Endothelial cell of umbilical vein (primary cell): ENCODE data around the gene LRP1B. TPM values are rescaled to one million over a fixed set of nuclear protein-coding genes. Genes with fewer than 3 reads are reported as not detected.

Experiments used
- BruUV-seq: library from RNA; stranded (reverse); fragments of 400-500 nt; replicated peaks from 2 replicates; lab custom pipeline; 2021; lab: Mats Ljungman, UMichigan
- CTCF ChIA-PET: fragments of 300-600, 350-600 bp; sonication (Branson Sonifier 250); formaldehyde crosslinking; loops from one replicate; lab custom pipeline; 2021; ENCODE audit warnings: antibody characterized with exemption, inconsistent platforms; lab: Charles Lee
- POLR2A ChIA-PET: fragments of 300-600, 350-600 bp; sonication (Branson Sonifier 250); formaldehyde crosslinking; loops from one replicate; lab custom pipeline; 2021; ENCODE audit warnings: antibody characterized with exemption, inconsistent platforms; lab: Charles Lee
- DNase-seq: peaks from one replicate; pipeline ENCODE4 v3.0.0-alpha.2; 2011; ENCODE audit warnings: low read depth, low spot score
- FAIRE-seq: peaks from 2 replicates; lab custom pipeline; 2011; peaks lifted over from hg19 to GRCh38; lab: Jason Lieb, UNC
- H2AFZ ChIP-seq: 2 replicates; pipeline ENCODE4 v1.6.0; 2012; ENCODE audit warnings: low read depth, low read length, control low read depth, inconsistent platforms
- H3K27ac ChIP-seq: 2 replicates; pipeline ENCODE4 v1.5.1; 2011; ENCODE audit warnings: low read depth, mild to moderate bottlenecking, control low read depth, low read length, moderate library complexity; ENCODE audit not compliant: insufficient read depth
- H3K27me3 ChIP-seq, 2 experiments: 2 replicates each; pipeline versions ENCODE4 v1.6.0 to v1.6.1; 2011; ENCODE audit warnings: low read length in 2 of 2, mixed read lengths in 1 of 2; ENCODE audit not compliant: control insufficient read depth in 2 of 2, insufficient read depth in 2 of 2
- H3K36me3 ChIP-seq, 2 experiments: 2 replicates in 1 of 2; 3 replicates in 1 of 2; pipeline ENCODE4 v1.5.1; 2011; ENCODE audit warnings: low read length in 2 of 2, mild to moderate bottlenecking in 1 of 2, moderate library complexity in 1 of 2; ENCODE audit not compliant: control insufficient read depth in 2 of 2, insufficient read depth in 2 of 2; ENCODE audit errors: extremely low read depth in 1 of 2
- H3K4me1 ChIP-seq: 3 replicates; pipeline ENCODE4 v1.5.1; 2011; ENCODE audit warnings: mild to moderate bottlenecking, low read length; ENCODE audit not compliant: control insufficient read depth, insufficient read depth; ENCODE audit errors: extremely low read depth
- H3K4me2 ChIP-seq: 2 replicates; pipeline ENCODE4 v1.6.1; 2011; ENCODE audit warnings: low read length, control low read depth, mixed read lengths; ENCODE audit not compliant: insufficient read depth
- H3K4me3 ChIP-seq, 3 experiments: fragments of 200-600 bp in 1 of 3; sonication (generic), shearing (Covaris generic) in 1 of 3; replicated peaks in 1 of 3; 2 replicates each; pipeline ENCODE4 v1.5.1; 2011 to 2016; ENCODE audit warnings: control low read depth in 3 of 3, low read length in 3 of 3, mild to moderate bottlenecking in 2 of 3, inconsistent platforms in 1 of 3, low read depth in 1 of 3, moderate library complexity in 1 of 3; ENCODE audit not compliant: insufficient read depth in 1 of 3
- H3K79me2 ChIP-seq: 2 replicates; pipeline ENCODE4 v1.6.0; 2012; ENCODE audit warnings: low read length, inconsistent platforms; ENCODE audit not compliant: control insufficient read depth, insufficient read depth
- H3K9ac ChIP-seq: replicated peaks from 2 replicates; pipeline ENCODE3; 2011; ENCODE audit warnings: low read length, control low read depth; ENCODE audit not compliant: insufficient read depth; ENCODE audit errors: extremely low read depth
- H3K9me1 ChIP-seq: replicated peaks from 3 replicates; pipeline ENCODE4 v1.6.0; 2011; ENCODE audit warnings: mild to moderate bottlenecking, low read length; ENCODE audit not compliant: control insufficient read depth, insufficient read depth; ENCODE audit errors: extremely low read depth
- H3K9me3 ChIP-seq: replicated peaks from 2 replicates; pipeline ENCODE4 v1.5.1; 2012; ENCODE audit warnings: low read length, inconsistent platforms; ENCODE audit not compliant: control insufficient read depth, insufficient read depth
- H4K20me1 ChIP-seq: replicated peaks from 2 replicates; pipeline ENCODE3; 2011; ENCODE audit warnings: mild to moderate bottlenecking, low read length; ENCODE audit not compliant: control insufficient read depth, insufficient read depth; ENCODE audit errors: extremely low read depth
- CTCF ChIP-seq, 2 donors: IDR thresholded peaks; 1 replicate in 1 of 2; 2 replicates in 1 of 2; pipeline ENCODE4 v1.5.1; 2011; ENCODE audit warnings: low read length in 2 of 2, mild to moderate bottlenecking in 2 of 2, moderate library complexity in 2 of 2, control low read depth in 1 of 2, inconsistent platforms in 1 of 2, low read depth in 1 of 2; ENCODE audit not compliant: insufficient read depth in 1 of 2; ENCODE audit errors: extremely low read depth in 1 of 2
- EZH2 ChIP-seq: IDR thresholded peaks from 2 replicates; pipeline ENCODE4 v1.6.1; 2012; ENCODE audit warnings: borderline replicate concordance, low read depth, mild to moderate bottlenecking, moderate library complexity, low read length, inconsistent platforms; ENCODE audit not compliant: severe bottlenecking
- FOS ChIP-seq: IDR thresholded peaks from 2 replicates; pipeline ENCODE4 v1.6.1; 2011; ENCODE audit warnings: mild to moderate bottlenecking, low read length, moderate library complexity, borderline replicate concordance; ENCODE audit not compliant: insufficient read depth
- GATA2 ChIP-seq: IDR thresholded peaks from 2 replicates; pipeline ENCODE4 v1.7.0; 2011; ENCODE audit warnings: low read depth, mild to moderate bottlenecking, moderate library complexity, mixed read lengths, low read length; ENCODE audit not compliant: insufficient read length, insufficient read depth
- JUN ChIP-seq: IDR thresholded peaks from 2 replicates; pipeline ENCODE4 v1.6.1; 2011; ENCODE audit warnings: borderline replicate concordance, low read depth; ENCODE audit not compliant: insufficient read length, insufficient read depth
- MAX ChIP-seq: IDR thresholded peaks from 2 replicates; pipeline ENCODE4 v1.6.1; 2011; ENCODE audit not compliant: insufficient read depth, insufficient read length
- MYC ChIP-seq: IDR thresholded peaks from one replicate; pipeline ENCODE4 v1.6.1; 2011; ENCODE audit warnings: mild to moderate bottlenecking, low read depth, low read length
- POLR2A ChIP-seq: IDR thresholded peaks from 2 replicates; pipeline ENCODE4 v1.6.1; 2012; ENCODE audit warnings: low read depth, mild to moderate bottlenecking, control low read depth, low read length
- POLR2AphosphoS5 ChIP-seq: IDR thresholded peaks from 2 replicates; pipeline ENCODE4 v1.6.1; 2012; ENCODE audit warnings: low read depth, mild to moderate bottlenecking, control low read depth, low read length, moderate library complexity; ENCODE audit not compliant: insufficient read depth
- dilution Hi-C: fragments of 300-500 bp; cut with MboI; formaldehyde crosslinking; loops from one replicate; pipeline ENCODE4 v1.15.0; 2019; ENCODE audit warnings: low sequenced_read_pairs; ENCODE audit not compliant: extremely low pct_ligation_motif_present
- intact Hi-C: fragments of 100-400 bp; cut with micrococcal nuclease; formaldehyde crosslinking; loops from one replicate; pipeline ENCODE4 v1.10.0; 2022
- polyA plus RNA-seq, 4 experiments: library from polyadenylated mRNA; depleted of rRNA in 3 of 4; stranded (reverse) in 3 of 4; unstranded in 1 of 4; fragments of >200 nt; gene quantifications; 2 replicates each; pipeline versions ENCODE4 v1.2.1 to v1.2.3, GENCODE V29; 2011 to 2012; ENCODE audit warnings: missing spikeins in 1 of 4
- total RNA-seq: library from RNA; stranded (reverse); gene quantifications from 2 replicates; pipeline ENCODE4 v1.2.3, GENCODE V29; 2021

The LRP1B gene
- total and polyA plus RNA-seq, 2 donors (not counting 3 experiments of a cell fraction or from before 2014, with no cell fraction given), result 0.03 to 0.07 TPM

GRCh38 chr2:141313972-141314371 is 816.8 kb downstream of the LRP1B start:
- Histone ChIP-seq H3K79me2 (no peaks in the 10 kb centered on the region), H3K36me3 (no peaks in the 10 kb centered on the region), H3K4me2 (no peak overlapping the region), H3K4me3 (no peak overlapping the region), H3K27ac (no peak overlapping the region), H3K9me1 (no peaks in the 10 kb centered on the region), H3K27me3 (no peaks in the 10 kb centered on the region), H4K20me1 (no peaks in the 10 kb centered on the region), H3K9me3 (no peaks in the 10 kb centered on the region), H3K4me1 (no peaks in the 10 kb centered on the region), H3K9ac (no peak overlapping the region), H2AFZ (no peak overlapping the region)
- BruUV-seq, result no TSS peak
- ChIA-PET CTCF (no interaction called here), POLR2A (no interaction called here)
- dilution Hi-C loops (no loop called here), intact Hi-C loops (no loop called here)
- no peak for TF ChIP-seq FOS
- TF ChIP-seq POLR2A, result no peak
- no peak for TF ChIP-seq JUN
- TF ChIP-seq MYC, result no peak
- TF ChIP-seq GATA2, result no peak
- TF ChIP-seq POLR2AphosphoS5, result no peak
- no peak for TF ChIP-seq CTCF (IDR thresholded peaks at IDR 0.05; ENCODE audit: extremely low read depth in 1 of 2, insufficient read depth in 1 of 2, low read depth in 1 of 2, low read length in 2 of 2)
- TF ChIP-seq MAX, result no peak
- no peak for TF ChIP-seq EZH2
- DNase-seq, result no peak
- no peak for FAIRE-seq
